IMR-90 (cell line): ENCODE measurements around the gene DCUN1D2. TPM values are rescaled to one million over a fixed set of nuclear protein-coding genes. Genes with fewer than 3 reads are reported as not detected.

Experiments used
- ATAC-seq: fragments of 200-7000 bp; cut with Tn5 transposase; 2 replicates; pipeline ENCODE4 v1.9.1; 2020; ENCODE audit warnings: low read depth, mild to moderate bottlenecking, moderate library complexity
- BruUV-seq: library from RNA; stranded (reverse); fragments of 400-500 nt; replicated peaks from 2 replicates; lab custom pipeline; 2021; lab: Mats Ljungman, UMichigan
- CTCF ChIA-PET: fragments of 300-600 bp; formaldehyde crosslinking; extraction: SDS; loops from one replicate; lab custom pipeline; 2021; ENCODE audit warnings: antibody characterized with exemption; lab: Yijun Ruan, JAX
- POLR2A ChIA-PET: fragments of 300-600 bp; sonication (Branson Sonifier 250); formaldehyde crosslinking; loops from one replicate; lab custom pipeline; 2022; ENCODE audit warnings: antibody characterized with exemption; ENCODE audit not compliant: unreplicated experiment; lab: Charles Lee
- DNase-seq: peaks from one replicate; pipeline ENCODE4 v3.0.0; 2013
- H2AFZ ChIP-seq: replicated peaks from 2 replicates; pipeline ENCODE3; 2013; ENCODE audit warnings: low read length, mild to moderate bottlenecking; ENCODE audit not compliant: poor library complexity
- H2AK5ac ChIP-seq: 2 replicates; pipeline ENCODE4 v1.6.1; 2013; ENCODE audit warnings: low read depth, low read length, inconsistent platforms
- H2AK9ac ChIP-seq: replicated peaks from 2 replicates; pipeline ENCODE3; 2013; ENCODE audit warnings: mild to moderate bottlenecking, low read depth, low read length, moderate library complexity; ENCODE audit not compliant: poor library complexity
- H2BK120ac ChIP-seq: 2 replicates; pipeline ENCODE4 v1.6.1; 2013; ENCODE audit warnings: low read depth, low read length, inconsistent platforms
- H2BK15ac ChIP-seq: 3 replicates; pipeline ENCODE4 v1.6.1; 2013; ENCODE audit warnings: low read depth, low read length, inconsistent platforms
- H2BK20ac ChIP-seq: 2 replicates; pipeline ENCODE4 v1.6.1; 2013; ENCODE audit warnings: low read depth, mild to moderate bottlenecking, inconsistent platforms, low read length, moderate library complexity
- H2BK5ac ChIP-seq: 2 replicates; pipeline ENCODE4 v1.6.1; 2013; ENCODE audit warnings: mild to moderate bottlenecking, low read depth, low read length, inconsistent platforms; ENCODE audit not compliant: poor library complexity, severe bottlenecking
- H3K14ac ChIP-seq: replicated peaks from 2 replicates; pipeline ENCODE4 v1.6.1; 2013; ENCODE audit warnings: low read depth, low read length, inconsistent platforms
- H3K18ac ChIP-seq: 2 replicates; pipeline ENCODE4 v1.6.1; 2013; ENCODE audit warnings: low read depth, low read length, control low read depth
- H3K23ac ChIP-seq: 2 replicates; pipeline ENCODE4 v1.6.1; 2013; ENCODE audit warnings: low read depth, low read length, inconsistent platforms
- H3K27ac ChIP-seq: 2 replicates; pipeline ENCODE4 v1.5.1; 2013; ENCODE audit warnings: mild to moderate bottlenecking, control low read depth, low read length; ENCODE audit not compliant: insufficient read depth
- H3K27me3 ChIP-seq: 2 replicates; pipeline ENCODE4 v1.6.1; 2013; ENCODE audit warnings: low read length; ENCODE audit not compliant: control insufficient read depth, insufficient read depth
- H3K36me3 ChIP-seq: 2 replicates; pipeline ENCODE4 v1.6.1; 2013; ENCODE audit warnings: low read length, mixed read lengths; ENCODE audit not compliant: control insufficient read depth, insufficient read depth
- H3K4ac ChIP-seq: 2 replicates; pipeline ENCODE4 v1.6.1; 2013; ENCODE audit warnings: low read depth, low read length, inconsistent platforms
- H3K4me1 ChIP-seq: 2 replicates; pipeline ENCODE4 v1.6.1; 2013; ENCODE audit warnings: low read length, mixed read lengths; ENCODE audit not compliant: control insufficient read depth, insufficient read depth
- H3K4me2 ChIP-seq: 2 replicates; pipeline ENCODE4 v1.6.1; 2013; ENCODE audit warnings: low read depth, mild to moderate bottlenecking, control low read depth, low read length, moderate library complexity
- H3K4me3 ChIP-seq: 2 replicates; pipeline ENCODE4 v1.5.1; 2013; ENCODE audit warnings: low read depth, mild to moderate bottlenecking, control low read depth, low read length, moderate library complexity; ENCODE audit not compliant: insufficient read depth
- H3K56ac ChIP-seq: 2 replicates; pipeline ENCODE4 v1.6.1; 2013; ENCODE audit warnings: low read length, inconsistent platforms; ENCODE audit not compliant: insufficient read depth; ENCODE audit errors: extremely low read depth
- H3K79me1 ChIP-seq, 2 experiments: 2 replicates each; pipeline ENCODE4 v1.6.1; 2013; ENCODE audit warnings: low read length in 2 of 2, inconsistent platforms in 1 of 2, low read depth in 1 of 2
- H3K9ac ChIP-seq: 2 replicates; pipeline ENCODE4 v1.6.1; 2013; ENCODE audit warnings: low read depth, low read length, control low read depth
- H3K9me1 ChIP-seq: 2 replicates; pipeline ENCODE4 v1.6.1; 2013; ENCODE audit warnings: low read length, inconsistent platforms; ENCODE audit not compliant: insufficient read depth
- H3K9me3 ChIP-seq: 2 replicates; pipeline ENCODE4 v1.6.1; 2013; ENCODE audit warnings: low read length; ENCODE audit not compliant: control insufficient read depth, insufficient read depth
- H4K20me1 ChIP-seq: 2 replicates; pipeline ENCODE4 v1.6.1; 2013; ENCODE audit warnings: low read length, inconsistent platforms; ENCODE audit not compliant: insufficient read depth
- H4K5ac ChIP-seq: 2 replicates; pipeline ENCODE4 v1.6.1; 2013; ENCODE audit warnings: mild to moderate bottlenecking, low read depth, low read length, control low read depth
- H4K8ac ChIP-seq, 2 experiments: 2 replicates each; pipeline ENCODE4 v1.6.1; 2013; ENCODE audit warnings: low read depth in 2 of 2, low read length in 2 of 2, control low read depth in 1 of 2, inconsistent platforms in 1 of 2
- H4K91ac ChIP-seq: 2 replicates; pipeline ENCODE4 v1.6.1; 2013; ENCODE audit warnings: low read depth, low read length, inconsistent platforms; ENCODE audit not compliant: insufficient read depth
- CEBPB ChIP-seq: IDR thresholded peaks from 2 replicates; pipeline ENCODE4 v1.6.1; 2012; ENCODE audit warnings: low read depth, low read length, improper control_type of control experiment
- CHD1 ChIP-seq: IDR thresholded peaks from 2 replicates; pipeline ENCODE4 v1.6.1; 2012; ENCODE audit warnings: low read depth, low read length, improper control_type of control experiment
- FOS ChIP-seq: fragments of 150-350 bp; IDR thresholded peaks from 2 replicates; pipeline ENCODE4 v1.6.1; 2016; ENCODE audit warnings: low read depth, low read length
- POLR2A ChIP-seq: IDR thresholded peaks from 2 replicates; pipeline ENCODE4 v1.6.1; 2012; ENCODE audit warnings: mild to moderate bottlenecking, low read depth, low read length
- RCOR1 ChIP-seq: IDR thresholded peaks from 2 replicates; pipeline ENCODE4 v1.6.1; 2012; ENCODE audit warnings: mild to moderate bottlenecking, low read length, improper control_type of control experiment; ENCODE audit not compliant: insufficient replicate concordance
- WGBS, 2 experiments: methylation state at CpG; one replicate each; pipeline versions ENCODE4 v1.1.5 to v1.1.7; 2013; ENCODE audit warnings: missing lambda C conversion rate in 2 of 2; ENCODE audit not compliant: insufficient read length in 1 of 2; ENCODE audit errors: extremely low coverage in 2 of 2; 5-methylcytosine and 5-hydroxymethylcytosine counted together
- dilution Hi-C: fragments of 300-500 bp; cut with HindIII; formaldehyde crosslinking; loops from one replicate; pipeline ENCODE4 v1.14.3; 2018; ENCODE audit warnings: low sequenced_read_pairs; ENCODE audit not compliant: unreplicated experiment
- in situ Hi-C: fragments of 300-500 bp; cut with MboI; formaldehyde crosslinking; loops from 3 replicates; pipeline ENCODE4 v1.14.3; 2019; ENCODE audit warnings: low sequenced_read_pairs, inconsistent platforms, mixed read lengths
- intact Hi-C: fragments of 100-400 bp; cut with micrococcal nuclease; formaldehyde crosslinking; loops from 2 replicates; pipeline ENCODE4 v1.10.0; 2022
- polyA plus RNA-seq, 3 experiments: library from polyadenylated mRNA; depleted of rRNA; stranded (reverse); fragments of >200 nt; gene quantifications; 2 replicates each; pipeline ENCODE4 v1.2.3, GENCODE V29; 2012; ENCODE audit warnings: low replicate concordance in 1 of 3
- total RNA-seq: library from RNA; depleted of rRNA; stranded (reverse); fragments of >200 nt; gene quantifications from 2 replicates; pipeline ENCODE4 v1.2.3, GENCODE V29; 2012

The DCUN1D2 gene
- total and polyA plus RNA-seq, 2 of the 4 experiments (the other 2 are of a cell fraction), result 8.1 to 11.5 TPM

- H3K79me1 ChIP-seq, result peaks cover 23 to 45% of the 10 kb centered on the region in 2 experiments
- H3K9me1 ChIP-seq, result peaks cover 4% of the 10 kb centered on the region; the same call in 1 of the 2 replicates
- H2BK120ac ChIP-seq, result no peak overlapping the region
- peaks cover 29% of the 10 kb centered on the region for H4K20me1 ChIP-seq
- no peaks in the 10 kb centered on the region for H3K4me1 ChIP-seq
- no peak overlapping the region for H3K14ac ChIP-seq
- no peaks in the 10 kb centered on the region for H3K27me3 ChIP-seq
- no peak overlapping the region for H3K4ac ChIP-seq
- H2AK9ac ChIP-seq, result no peak overlapping the region
- no peaks in the 10 kb centered on the region for H3K9me3 ChIP-seq
- no peak overlapping the region for H3K56ac ChIP-seq
- no peak for ATAC-seq
- H3K36me3 ChIP-seq, result peaks cover 52% of the 10 kb centered on the region
- in situ Hi-C loops (no loop called here), intact Hi-C loops (no loop called here), dilution Hi-C loops (no loop called here)
- H3K18ac ChIP-seq, result no peak overlapping the region
- CTCF ChIA-PET, result no interaction called here
- H4K8ac ChIP-seq, result no peak overlapping the region
- POLR2A ChIA-PET, result no interaction called here
- no peak for DNase-seq
- H3K27ac ChIP-seq, result no peak overlapping the region
- no peak overlapping the region for H3K23ac ChIP-seq
- H2AK5ac ChIP-seq, result no peak overlapping the region
- no peak overlapping the region for H3K4me2 ChIP-seq
- H2AFZ ChIP-seq, result no peak overlapping the region
- H2BK5ac ChIP-seq, result no peak overlapping the region
- H4K5ac ChIP-seq, result no peak overlapping the region
- 92% methylated on average over 13 of the region's 21 CpGs; no CpG with 5 or more reads in 1 of the 2 experiments for whole genome bisulfite sequencing, 2 experiments
- no TSS peak for BruUV-seq
- no peak overlapping the region for H2BK15ac ChIP-seq
- H3K9ac ChIP-seq, result no peak overlapping the region
- H3K4me3 ChIP-seq, result no peak overlapping the region
- no peak overlapping the region for H4K91ac ChIP-seq
- H2BK20ac ChIP-seq, result no peak overlapping the region
- no peak for TF ChIP-seq RCOR1
- TF ChIP-seq CEBPB, result no peak
- TF ChIP-seq FOS, result no peak
- no peak for TF ChIP-seq CHD1
- TF ChIP-seq POLR2A, result no peak
Measured at GRCh38 chr13:113510871-113511270, 20.4 kb upstream of the DCUN1D2 start.
